RWPE2 (cell line): ENCODE measurements around the gene COL27A1.

ENCODE experiments used
- ATAC-seq: fragments of 200-7000 bp; cut with Tn5 transposase; 3 replicates; pipeline ENCODE4 v1.9.1; 2021; ENCODE audit warnings: low read depth
- DNase-seq: peaks from one replicate; pipeline ENCODE4 v3.0.0-alpha.2; 2020; ENCODE audit warnings: low spot score
- H3K27ac ChIP-seq: fragments of 450-650 bp; 2 replicates; pipeline ENCODE4 v1.5.1; 2017; ENCODE audit warnings: mild to moderate bottlenecking; ENCODE audit not compliant: poor library complexity, severe bottlenecking
- H3K27me3 ChIP-seq: fragments of 250-450 bp; sonication (Bioruptor Pico); 2 replicates; pipeline ENCODE4 v1.5.1; 2021; ENCODE audit warnings: mild to moderate bottlenecking, moderate library complexity; ENCODE audit not compliant: insufficient read depth, poor library complexity, severe bottlenecking
- H3K36me3 ChIP-seq: fragments of 250-450 bp; sonication (Bioruptor Pico); 2 replicates; pipeline ENCODE4 v1.5.1; 2020; ENCODE audit warnings: low read depth, mild to moderate bottlenecking, moderate library complexity
- H3K4me1 ChIP-seq: fragments of 250-450 bp; sonication (Bioruptor Pico); 2 replicates; pipeline ENCODE4 v1.5.1; 2021; ENCODE audit warnings: mild to moderate bottlenecking, moderate library complexity; ENCODE audit not compliant: insufficient read depth, poor library complexity, severe bottlenecking
- H3K4me3 ChIP-seq: fragments of 250-450 bp; sonication (Bioruptor Pico); 2 replicates; pipeline ENCODE4 v1.5.1; 2021; ENCODE audit warnings: mild to moderate bottlenecking, moderate library complexity; ENCODE audit not compliant: severe bottlenecking
- H3K9me3 ChIP-seq: fragments of 250-450 bp; sonication (Bioruptor Pico); 2 replicates; pipeline ENCODE4 v1.5.1; 2021; ENCODE audit warnings: mild to moderate bottlenecking, moderate library complexity; ENCODE audit not compliant: severe bottlenecking
- CTCF ChIP-seq: fragments of 450-650 bp; IDR thresholded peaks from one replicate; pipeline ENCODE4 v1.5.1; 2017; ENCODE audit warnings: mild to moderate bottlenecking, moderate library complexity; ENCODE audit not compliant: poor library complexity, severe bottlenecking

COL27A1 gene

GRCh38 chr9:114168281-114169028 lies 13.1 kb downstream of the COL27A1 start:
- DNase-seq (no peak), ATAC-seq (no peak)
- TF ChIP-seq CTCF, result no peak
- Histone ChIP-seq H3K27me3 (no peaks in the 10 kb centered on the region), H3K36me3 (no peaks in the 10 kb centered on the region), H3K4me1 (peaks cover 12% of the 10 kb centered on the region), H3K27ac (no peak overlapping the region), H3K4me3 (no peak overlapping the region), H3K9me3 (no peaks in the 10 kb centered on the region)

- no peak for ATAC-seq
Measured at GRCh38 chr9:114169029-114169951, 14.0 kb downstream of the COL27A1 start.

GRCh38 chr9:114169952-114170770 lies 14.8 kb downstream of the COL27A1 start:
- H3K36me3 ChIP-seq, result no peaks in the 10 kb centered on the region
- H3K27ac ChIP-seq, result no peak overlapping the region
- no peak for TF ChIP-seq CTCF
- H3K4me3 ChIP-seq, result no peak overlapping the region
- DNase-seq, result no peak
- H3K9me3 ChIP-seq, result no peaks in the 10 kb centered on the region
- no peaks in the 10 kb centered on the region for H3K27me3 ChIP-seq
- no peak for ATAC-seq
- peaks cover 7% of the 10 kb centered on the region for H3K4me1 ChIP-seq

More at GRCh38 chr9:114169029-114169951, 14.0 kb downstream of the COL27A1 start:
- H3K36me3 ChIP-seq, result no peaks in the 10 kb centered on the region
- DNase-seq, result no peak
- no peaks in the 10 kb centered on the region for H3K27me3 ChIP-seq
- no peak for TF ChIP-seq CTCF
- peaks cover 7% of the 10 kb centered on the region for H3K4me1 ChIP-seq
- no peak overlapping the region for H3K4me3 ChIP-seq
- H3K27ac ChIP-seq, result no peak overlapping the region
- H3K9me3 ChIP-seq, result no peaks in the 10 kb centered on the region

- no peak for TF ChIP-seq CTCF
- Histone ChIP-seq H3K4me3 (no peak overlapping the region), H3K27me3 (no peaks in the 10 kb centered on the region), H3K36me3 (no peaks in the 10 kb centered on the region), H3K9me3 (no peaks in the 10 kb centered on the region), H3K4me1 (peaks cover 7% of the 10 kb centered on the region), H3K27ac (no peak overlapping the region)
- DNase-seq (no peak), ATAC-seq (no peak)
Measured at GRCh38 chr9:114170771-114171461, 15.6 kb downstream of the COL27A1 start.
